Panc1 (cell line): ENCODE measurements around the gene CSNK2A1.

Experiments used
- CTCF ChIP-seq: fragments of 450-650 bp; IDR thresholded peaks from 2 replicates; pipeline ENCODE4 v1.5.1; 2017; ENCODE audit warnings: mild to moderate bottlenecking
- POLR2AphosphoS5 ChIP-seq: IDR thresholded peaks from 2 replicates; pipeline ENCODE4 v1.6.1; 2012; ENCODE audit warnings: mild to moderate bottlenecking, low read depth, low read length, moderate library complexity
- REST ChIP-seq, 2 experiments: IDR thresholded peaks; 2 replicates each; pipeline ENCODE4 v1.6.1; 2011 to 2012; ENCODE audit warnings: low read depth in 2 of 2, control low read depth in 1 of 2, low read length in 1 of 2, mild to moderate bottlenecking in 1 of 2, moderate library complexity in 1 of 2; ENCODE audit not compliant: insufficient read depth in 1 of 2

- TF ChIP-seq REST (IDR thresholded peaks at IDR 0.05; ENCODE audit: insufficient read depth in 1 of 2, low read depth in 2 of 2, low read length in 1 of 2) (no peak), CTCF (peak; percentile 50), POLR2AphosphoS5 (peak; percentile 71)
Measured at GRCh38 chr20:462199-462991, 81.2 kb downstream of the CSNK2A1 start, which contains the start of gene TBC1D20.
